ENCODE measurements around the gene MPO. TPM values are rescaled to one million over a fixed set of nuclear protein-coding genes. Genes with fewer than 3 reads are reported as not detected.

MPO gene
- total and polyA plus RNA-seq, 5 donors from 2014 or later, result 0.19 TPM; not detected in 4

DNA sequence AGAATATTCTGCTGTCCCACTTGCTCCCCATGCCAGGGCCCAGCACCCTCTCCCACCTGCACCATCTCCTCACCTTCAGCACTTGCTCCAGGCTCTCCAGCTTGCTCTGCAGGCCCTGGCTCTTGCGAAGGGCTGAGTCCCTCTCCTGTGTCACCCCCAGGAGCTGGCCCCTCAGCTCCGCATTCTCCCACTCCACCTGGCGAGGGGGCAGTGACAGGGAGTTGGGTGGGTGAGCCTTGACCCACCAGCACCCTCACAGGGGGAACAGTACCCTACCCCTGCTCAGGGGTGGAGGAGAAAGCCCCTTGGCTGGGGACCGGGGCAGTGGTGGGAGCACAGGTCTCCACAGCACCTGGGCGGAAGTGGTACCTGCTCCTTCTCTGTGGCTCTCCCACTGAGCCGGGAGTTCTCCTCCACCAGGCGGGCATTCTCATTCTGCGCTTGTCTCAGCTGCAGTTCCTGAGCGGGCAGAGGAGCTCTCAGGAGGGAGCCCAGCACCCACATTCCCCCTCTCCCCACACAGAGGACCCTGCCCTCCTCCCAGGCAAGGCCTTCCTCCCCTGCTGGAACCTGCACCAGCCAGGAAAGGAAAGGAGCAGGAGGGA, 41.9 kb upstream of the MPO start:
- H3K27me3 ChIP-seq (ENCODE audit: control insufficient read depth, insufficient read depth, low read length), result no peaks in the 10 kb centered on the region
- no peak overlapping the region for H3K27ac Mint-ChIP-seq
- peaks cover 10% of the 10 kb centered on the region for H3K36me3 Mint-ChIP-seq
- H3K36me3 ChIP-seq (ENCODE audit: control insufficient read depth, insufficient read depth, low read length), result peaks cover 2% of the 10 kb centered on the region
- H3K4me3 ChIP-seq (ENCODE audit: low read depth, low read length), result no peak overlapping the region
- H3K27ac ChIP-seq (ENCODE audit: insufficient read depth, low read length, poor library complexity, severe bottlenecking), result no peak overlapping the region
- no peaks in the 10 kb centered on the region for H3K27me3 Mint-ChIP-seq
- H3K9me3 Mint-ChIP-seq, result peaks cover 0 to 1% (median 0%) of the 10 kb centered on the region in 7 donors
- DNase-seq (no peak), ATAC-seq (ENCODE audit: low read depth in 2 of 2) (no peak)
- peaks cover under 1 to 51% (median 20%) of the 10 kb centered on the region in 4 donors for H3K4me1 Mint-ChIP-seq
- H3K4me3 Mint-ChIP-seq, result no peak overlapping the region
- no peaks in the 10 kb centered on the region for H3K9me3 ChIP-seq (ENCODE audit: control insufficient read depth in 2 of 2, low read length in 2 of 2)
- peaks cover 36% of the 10 kb centered on the region for H3K4me1 ChIP-seq (ENCODE audit: control insufficient read depth, insufficient read depth, low read length, poor library complexity, severe bottlenecking)

DNA sequence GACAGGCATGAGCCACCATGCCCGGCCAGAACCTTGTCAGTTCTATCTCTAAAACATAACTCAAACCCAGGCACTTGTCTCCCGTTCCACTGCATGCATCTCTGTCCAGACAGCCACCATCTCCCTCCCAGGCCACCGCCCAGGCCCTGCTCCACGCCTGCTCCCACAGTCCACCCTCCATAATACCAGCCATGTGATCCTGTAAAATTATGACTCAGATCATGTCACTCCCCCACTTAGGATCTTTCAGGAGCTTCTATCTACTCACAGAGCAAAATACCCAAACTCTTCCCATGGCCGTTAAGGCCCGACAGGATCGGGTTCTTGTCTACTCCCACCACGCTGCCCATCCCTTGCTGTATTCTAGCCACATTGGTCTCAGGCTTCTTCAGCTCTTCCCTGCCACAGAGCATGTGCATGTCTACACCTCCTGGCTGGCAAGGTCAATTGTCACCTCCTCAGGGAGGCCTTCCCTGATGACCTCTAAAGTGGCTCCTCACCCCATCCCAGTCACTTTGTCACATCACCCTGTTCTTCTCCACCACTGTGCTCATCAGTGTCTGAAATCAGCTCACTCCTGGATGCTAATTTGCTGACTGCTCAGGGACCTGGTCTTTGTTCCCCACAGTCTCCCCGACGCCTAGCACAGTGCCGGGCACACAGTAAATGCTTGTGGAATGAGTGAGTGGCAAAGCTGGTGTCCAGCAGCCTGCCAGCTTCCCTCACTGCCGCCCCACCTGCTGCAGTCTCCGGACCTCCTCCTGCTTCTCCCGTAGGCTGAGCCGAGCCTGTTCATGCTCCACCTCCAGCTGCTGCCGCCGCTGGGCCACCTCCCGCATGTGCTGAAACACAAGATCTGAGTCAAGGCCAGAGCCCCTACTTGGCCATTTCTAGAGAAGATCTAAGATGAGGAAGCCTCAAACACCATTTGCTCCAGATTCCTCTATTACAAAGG, 41.1 kb upstream of the MPO start:
- Mint-ChIP-seq H3K9me3 (no peaks in the 10 kb centered on the region), H3K27ac (peak overlapping the region; percentile 76 to 97 (median 82)), H3K4me3 (peak overlapping the region in 1 of 4 donors; percentile 33), H3K36me3 (peaks cover 10% of the 10 kb centered on the region), H3K27me3 (no peaks in the 10 kb centered on the region), H3K4me1 (peaks cover 7 to 52% (median 22%) of the 10 kb centered on the region in 4 donors)
- ATAC-seq (ENCODE audit: low read depth in 2 of 2) (no peak), DNase-seq (no peak)
- Histone ChIP-seq H3K4me3 (ENCODE audit: low read depth, low read length) (no peak overlapping the region), H3K36me3 (ENCODE audit: control insufficient read depth, insufficient read depth, low read length) (peaks cover 2% of the 10 kb centered on the region), H3K9me3 (ENCODE audit: control insufficient read depth in 2 of 2, low read length in 2 of 2) (no peaks in the 10 kb centered on the region), H3K4me1 (ENCODE audit: control insufficient read depth, insufficient read depth, low read length, poor library complexity, severe bottlenecking) (peaks cover 36% of the 10 kb centered on the region), H3K27ac (ENCODE audit: insufficient read depth, low read length, poor library complexity, severe bottlenecking) (no peak overlapping the region), H3K27me3 (ENCODE audit: control insufficient read depth, insufficient read depth, low read length) (no peaks in the 10 kb centered on the region)

DNA sequence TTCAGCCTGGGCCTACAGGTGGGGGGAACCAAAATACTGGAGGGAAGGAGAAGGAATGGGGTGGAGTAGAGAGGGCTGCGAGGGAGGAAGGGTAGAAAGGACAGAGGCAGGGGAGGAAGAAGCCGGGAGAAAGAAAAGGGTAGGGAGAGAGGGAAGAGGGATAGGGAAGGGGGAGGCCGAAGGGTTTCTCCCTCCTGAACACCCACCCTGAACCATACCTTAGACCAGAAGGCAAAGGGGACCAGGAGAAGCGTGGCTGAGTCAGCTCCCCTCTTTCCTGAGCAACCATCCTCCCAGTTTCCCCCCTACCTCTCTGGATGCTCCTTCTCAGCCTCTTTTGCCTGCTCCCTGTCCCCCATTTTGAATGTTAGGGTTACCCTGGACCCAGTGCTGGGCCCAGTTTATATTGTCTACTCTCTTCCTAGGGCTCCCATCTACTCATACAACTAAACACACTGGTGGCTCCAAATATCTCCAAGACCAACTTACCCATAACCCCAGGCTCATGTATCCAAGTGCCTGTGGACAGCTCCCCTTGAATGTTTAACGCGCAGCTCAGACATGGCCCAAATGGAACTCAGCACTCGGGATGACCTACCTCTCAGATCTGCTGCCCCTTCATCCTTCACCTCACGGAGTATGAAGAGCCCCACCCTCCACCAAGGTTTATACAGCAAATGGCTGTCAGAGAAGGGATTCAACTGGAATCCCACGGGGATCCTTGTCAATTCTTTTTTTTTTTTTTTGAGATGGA, 40.0 kb upstream of the MPO start:
- Mint-ChIP-seq H3K36me3 (peaks cover 10% of the 10 kb centered on the region), H3K4me3 (no peak overlapping the region)

DNA sequence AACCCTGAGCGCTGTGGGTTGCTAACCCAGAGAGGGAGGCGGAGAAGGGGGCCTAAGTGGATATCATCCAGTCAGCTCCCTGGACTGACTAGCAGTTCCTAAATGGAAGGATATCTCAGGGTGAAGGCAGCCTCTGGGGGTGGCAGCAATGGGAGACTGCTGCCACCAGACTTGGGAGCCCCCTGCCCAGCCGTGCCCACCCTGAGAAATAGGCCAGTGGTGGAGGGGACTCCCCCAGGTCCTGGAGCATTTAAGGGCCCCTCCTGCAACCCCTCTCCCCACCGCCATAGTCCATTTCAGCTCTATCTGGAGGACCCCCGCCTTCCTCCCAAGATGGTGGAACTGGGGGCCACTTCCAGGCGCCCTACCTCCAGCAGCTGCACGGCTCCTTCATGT, 39.4 kb upstream of the MPO start:
- no peaks in the 10 kb centered on the region for H3K27me3 Mint-ChIP-seq
- Histone ChIP-seq H3K36me3 (ENCODE audit: control insufficient read depth, insufficient read depth, low read length) (peaks cover 2% of the 10 kb centered on the region), H3K4me1 (ENCODE audit: control insufficient read depth, insufficient read depth, low read length, poor library complexity, severe bottlenecking) (peaks cover 20% of the 10 kb centered on the region), H3K9me3 (ENCODE audit: control insufficient read depth in 2 of 2, low read length in 2 of 2) (no peaks in the 10 kb centered on the region), H3K4me3 (ENCODE audit: low read depth, low read length) (no peak overlapping the region), H3K27ac (ENCODE audit: insufficient read depth, low read length, poor library complexity, severe bottlenecking) (no peak overlapping the region), H3K27me3 (ENCODE audit: control insufficient read depth, insufficient read depth, low read length) (no peaks in the 10 kb centered on the region)
- ATAC-seq (ENCODE audit: low read depth in 2 of 2) (no peak), DNase-seq (peak in 1 of 3 donors; percentile 0)
- H3K27ac Mint-ChIP-seq, result peak overlapping the region in 2 of 3 donors; percentile 9 to 67
- peaks cover 7 to 37% (median 15%) of the 10 kb centered on the region in 4 donors for H3K4me1 Mint-ChIP-seq
- no peak overlapping the region for H3K4me3 Mint-ChIP-seq
- no peaks in the 10 kb centered on the region for H3K9me3 Mint-ChIP-seq
- H3K36me3 Mint-ChIP-seq, result peaks cover 14% of the 10 kb centered on the region

More for the DNA sequence above, 40.0 kb upstream of the MPO start:
- DNase-seq, result peak in 1 of 3 donors; percentile 0
- no peak overlapping the region for H3K4me3 ChIP-seq (ENCODE audit: low read depth, low read length)
- ATAC-seq (ENCODE audit: low read depth in 2 of 2), result no peak
- peak overlapping the region; percentile 9 to 76 (median 12) for H3K27ac Mint-ChIP-seq
- no peak overlapping the region for H3K27ac ChIP-seq (ENCODE audit: insufficient read depth, low read length, poor library complexity, severe bottlenecking)
- H3K27me3 ChIP-seq (ENCODE audit: control insufficient read depth, insufficient read depth, low read length), result no peaks in the 10 kb centered on the region
- no peaks in the 10 kb centered on the region for H3K27me3 Mint-ChIP-seq
- peaks cover 7 to 42% (median 17%) of the 10 kb centered on the region in 4 donors for H3K4me1 Mint-ChIP-seq
- H3K9me3 Mint-ChIP-seq, result no peaks in the 10 kb centered on the region
- H3K36me3 ChIP-seq (ENCODE audit: control insufficient read depth, insufficient read depth, low read length), result peaks cover 2% of the 10 kb centered on the region
- no peaks in the 10 kb centered on the region for H3K9me3 ChIP-seq (ENCODE audit: control insufficient read depth in 2 of 2, low read length in 2 of 2)
- H3K4me1 ChIP-seq (ENCODE audit: control insufficient read depth, insufficient read depth, low read length, poor library complexity, severe bottlenecking), result peaks cover 26% of the 10 kb centered on the region

DNA sequence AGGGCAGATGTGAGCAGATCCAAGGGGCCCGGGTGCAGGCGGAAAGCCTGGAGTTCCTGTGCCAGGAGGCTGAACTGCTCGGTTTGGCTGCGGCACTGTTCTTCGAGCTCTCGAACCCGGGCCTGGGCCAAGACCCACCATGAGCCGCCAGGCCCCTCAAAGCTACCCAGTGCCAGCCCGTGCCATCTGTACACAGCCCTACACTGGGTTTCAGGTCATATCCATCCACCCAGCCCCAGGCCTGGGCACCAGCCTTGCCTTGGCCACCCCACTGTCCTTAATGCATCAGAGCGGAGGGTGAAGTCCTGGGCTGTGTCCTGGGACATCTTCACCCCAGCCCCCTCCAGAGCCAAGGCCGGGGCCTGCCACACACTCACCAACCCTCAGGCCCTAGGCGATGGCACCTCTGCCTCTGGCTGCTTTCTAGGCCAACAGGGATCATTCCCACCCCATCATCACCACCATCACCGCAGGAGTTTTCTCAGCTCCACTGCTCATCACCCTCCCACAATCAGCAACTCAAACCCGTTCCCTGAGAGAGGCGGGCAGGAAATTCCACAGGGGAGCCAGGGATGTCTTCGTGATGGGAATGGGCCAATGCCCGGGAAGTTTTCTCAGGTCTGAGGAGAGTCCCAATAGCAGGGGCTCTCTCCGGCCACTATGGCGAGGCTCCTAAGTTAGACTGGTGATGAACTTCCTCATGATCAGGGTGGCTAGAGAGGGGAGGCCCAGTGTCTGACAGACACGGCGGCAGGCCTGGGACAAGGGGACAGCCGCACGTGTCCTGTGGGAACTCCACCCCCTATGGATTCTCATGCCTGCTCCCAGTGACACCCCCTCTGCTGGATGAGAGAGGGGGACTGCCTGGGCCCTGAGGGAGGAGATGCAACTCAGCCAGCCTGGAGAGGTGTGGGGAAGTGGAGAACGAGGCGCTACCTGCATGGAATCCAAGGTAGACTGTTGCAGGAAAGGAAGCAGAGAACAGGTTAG, 38.7 kb upstream of the MPO start:
- H3K4me3 Mint-ChIP-seq, result no peak overlapping the region
- peaks cover 15% of the 10 kb centered on the region for H3K4me1 ChIP-seq (ENCODE audit: control insufficient read depth, insufficient read depth, low read length, poor library complexity, severe bottlenecking)
- H3K9me3 ChIP-seq (ENCODE audit: control insufficient read depth in 2 of 2, low read length in 2 of 2), result no peaks in the 10 kb centered on the region
- peaks cover 7 to 34% (median 15%) of the 10 kb centered on the region in 4 donors for H3K4me1 Mint-ChIP-seq
- H3K36me3 Mint-ChIP-seq, result peaks cover 14% of the 10 kb centered on the region
- H3K27ac Mint-ChIP-seq, result peak overlapping the region in 2 of 3 donors; percentile 46 to 67
- DNase-seq (peak in 1 of 3 donors; percentile 0), ATAC-seq (ENCODE audit: low read depth in 2 of 2) (no peak)
- no peaks in the 10 kb centered on the region for H3K27me3 Mint-ChIP-seq
- peak overlapping the region; percentile 47 for H3K27ac ChIP-seq (ENCODE audit: insufficient read depth, low read length, poor library complexity, severe bottlenecking)
- no peaks in the 10 kb centered on the region for H3K9me3 Mint-ChIP-seq
- H3K27me3 ChIP-seq (ENCODE audit: control insufficient read depth, insufficient read depth, low read length), result no peaks in the 10 kb centered on the region
- peaks cover 2% of the 10 kb centered on the region for H3K36me3 ChIP-seq (ENCODE audit: control insufficient read depth, insufficient read depth, low read length)
- no peak overlapping the region for H3K4me3 ChIP-seq (ENCODE audit: low read depth, low read length)

DNA sequence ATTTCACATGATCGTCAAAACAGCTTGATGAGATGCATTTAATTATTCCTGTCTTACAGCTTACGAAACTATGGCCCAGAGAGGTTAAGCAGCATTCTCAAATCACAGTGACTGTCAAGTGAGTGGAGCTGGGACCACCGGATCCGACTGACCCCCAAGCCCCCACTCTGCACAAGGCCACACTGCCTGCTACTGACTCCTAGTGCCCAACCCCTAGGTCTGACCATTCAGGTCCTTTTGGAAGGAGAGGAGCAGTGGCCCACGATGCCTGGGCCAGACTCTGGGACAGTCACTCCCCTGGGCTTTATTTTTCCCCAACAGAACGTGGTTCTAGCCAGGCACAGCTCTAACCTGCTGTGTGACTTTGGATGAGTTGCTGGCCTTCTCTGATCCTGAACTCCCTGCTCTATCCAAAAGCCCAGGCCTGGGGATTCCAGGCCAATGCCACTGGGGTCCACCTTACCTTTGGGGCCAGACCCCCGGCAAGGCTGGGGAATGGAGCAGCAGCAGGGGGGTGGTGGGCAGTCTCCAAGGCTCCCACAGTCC, 38.0 kb upstream of the MPO start:
- no peak overlapping the region for H3K4me3 Mint-ChIP-seq
- ATAC-seq (ENCODE audit: low read depth in 2 of 2) (no peak), DNase-seq (peak in 1 of 3 donors; percentile 0)
- H3K27ac Mint-ChIP-seq, result peak overlapping the region; percentile 63 to 87 (median 78)
- Histone ChIP-seq H3K9me3 (ENCODE audit: control insufficient read depth in 2 of 2, low read length in 2 of 2) (no peaks in the 10 kb centered on the region), H3K27ac (ENCODE audit: insufficient read depth, low read length, poor library complexity, severe bottlenecking) (peak overlapping the region; percentile 76), H3K36me3 (ENCODE audit: control insufficient read depth, insufficient read depth, low read length) (peaks cover 2% of the 10 kb centered on the region), H3K4me1 (ENCODE audit: control insufficient read depth, insufficient read depth, low read length, poor library complexity, severe bottlenecking) (peaks cover 15% of the 10 kb centered on the region), H3K27me3 (ENCODE audit: control insufficient read depth, insufficient read depth, low read length) (no peaks in the 10 kb centered on the region), H3K4me3 (ENCODE audit: low read depth, low read length) (no peak overlapping the region)
- peaks cover 7 to 30% (median 15%) of the 10 kb centered on the region in 4 donors for H3K4me1 Mint-ChIP-seq
- H3K9me3 Mint-ChIP-seq, result no peaks in the 10 kb centered on the region
- H3K27me3 Mint-ChIP-seq, result no peaks in the 10 kb centered on the region
- peaks cover 18% of the 10 kb centered on the region for H3K36me3 Mint-ChIP-seq
